ENCODE measurements around the gene PCSK4.

PCSK4 gene

DNA sequence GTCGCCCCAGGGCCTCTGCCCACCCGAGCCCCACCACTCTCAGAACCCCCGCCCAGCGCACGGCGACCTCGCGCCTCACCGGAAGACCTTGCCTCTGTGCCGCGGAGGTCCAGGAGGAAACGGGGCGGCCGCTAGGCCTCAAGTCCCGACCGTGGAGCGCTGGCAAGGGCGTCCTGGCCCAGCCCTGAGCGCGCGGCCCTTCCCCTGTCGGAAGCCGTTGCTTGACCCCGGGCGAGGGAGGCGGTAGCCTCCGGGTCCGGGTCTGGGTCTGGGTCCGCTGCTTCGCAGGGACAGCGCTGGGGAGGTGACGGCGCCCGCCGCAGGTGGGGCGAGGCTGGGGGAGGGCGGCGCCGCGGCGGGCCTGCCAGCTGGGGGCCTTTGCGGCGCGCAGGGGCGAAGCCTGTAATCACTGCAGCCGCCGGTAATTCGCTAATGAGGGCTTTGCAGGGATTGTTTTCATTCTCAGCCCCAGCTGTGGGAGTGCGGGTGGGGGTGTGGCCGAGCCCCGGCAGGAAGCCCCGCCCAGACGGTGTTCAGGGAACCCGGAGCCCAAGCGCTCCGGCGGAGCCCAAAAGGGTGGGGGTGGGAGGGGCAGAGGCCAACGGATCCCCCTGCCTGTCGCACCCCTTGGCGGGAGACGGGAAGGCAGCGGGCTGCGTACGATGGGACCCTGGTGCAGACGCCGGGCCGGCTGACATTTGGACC is 19.7 kb downstream of the PCSK4 start (continued):
- no peak; the same call in 1 of the 2 replicates for TF ChIP-seq BCL11B (tag by site-specific recombination; IDR thresholded peaks at IDR 0.05; ENCODE audit: low read depth)
- TF ChIP-seq, protein P1, sequence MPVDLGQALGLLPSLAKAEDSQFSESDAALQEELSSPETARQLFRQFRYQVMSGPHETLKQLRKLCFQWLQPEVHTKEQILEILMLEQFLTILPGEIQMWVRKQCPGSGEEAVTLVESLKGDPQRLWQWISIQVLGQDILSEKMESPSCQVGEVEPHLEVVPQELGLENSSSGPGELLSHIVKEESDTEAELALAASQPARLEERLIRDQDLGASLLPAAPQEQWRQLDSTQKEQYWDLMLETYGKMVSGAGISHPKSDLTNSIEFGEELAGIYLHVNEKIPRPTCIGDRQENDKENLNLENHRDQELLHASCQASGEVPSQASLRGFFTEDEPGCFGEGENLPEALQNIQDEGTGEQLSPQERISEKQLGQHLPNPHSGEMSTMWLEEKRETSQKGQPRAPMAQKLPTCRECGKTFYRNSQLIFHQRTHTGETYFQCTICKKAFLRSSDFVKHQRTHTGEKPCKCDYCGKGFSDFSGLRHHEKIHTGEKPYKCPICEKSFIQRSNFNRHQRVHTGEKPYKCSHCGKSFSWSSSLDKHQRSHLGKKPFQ (tag by site-specific recombination; IDR thresholded peaks at IDR 0.05) = no peak
- no peak for TF ChIP-seq ZNF549 (tag by site-specific recombination; IDR thresholded peaks at IDR 0.05)
- TF ChIP-seq, protein P2, sequence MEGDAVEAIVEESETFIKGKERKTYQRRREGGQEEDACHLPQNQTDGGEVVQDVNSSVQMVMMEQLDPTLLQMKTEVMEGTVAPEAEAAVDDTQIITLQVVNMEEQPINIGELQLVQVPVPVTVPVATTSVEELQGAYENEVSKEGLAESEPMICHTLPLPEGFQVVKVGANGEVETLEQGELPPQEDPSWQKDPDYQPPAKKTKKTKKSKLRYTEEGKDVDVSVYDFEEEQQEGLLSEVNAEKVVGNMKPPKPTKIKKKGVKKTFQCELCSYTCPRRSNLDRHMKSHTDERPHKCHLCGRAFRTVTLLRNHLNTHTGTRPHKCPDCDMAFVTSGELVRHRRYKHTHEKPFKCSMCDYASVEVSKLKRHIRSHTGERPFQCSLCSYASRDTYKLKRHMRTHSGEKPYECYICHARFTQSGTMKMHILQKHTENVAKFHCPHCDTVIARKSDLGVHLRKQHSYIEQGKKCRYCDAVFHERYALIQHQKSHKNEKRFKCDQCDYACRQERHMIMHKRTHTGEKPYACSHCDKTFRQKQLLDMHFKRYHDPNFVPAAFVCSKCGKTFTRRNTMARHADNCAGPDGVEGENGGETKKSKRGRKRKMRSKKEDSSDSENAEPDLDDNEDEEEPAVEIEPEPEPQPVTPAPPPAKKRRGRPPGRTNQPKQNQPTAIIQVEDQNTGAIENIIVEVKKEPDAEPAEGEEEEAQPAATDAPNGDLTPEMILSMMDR (tag by site-specific recombination; IDR thresholded peaks at IDR 0.05) = no peak
- TF ChIP-seq GLI2 (tag by site-specific recombination; IDR thresholded peaks at IDR 0.05; ENCODE audit: borderline replicate concordance, low read depth) = no peak; the same call in 1 of the 2 replicates
- TF ChIP-seq ZNF133 (tag by site-specific recombination; IDR thresholded peaks at IDR 0.05) = no peak
- TF ChIP-seq, protein P3, sequence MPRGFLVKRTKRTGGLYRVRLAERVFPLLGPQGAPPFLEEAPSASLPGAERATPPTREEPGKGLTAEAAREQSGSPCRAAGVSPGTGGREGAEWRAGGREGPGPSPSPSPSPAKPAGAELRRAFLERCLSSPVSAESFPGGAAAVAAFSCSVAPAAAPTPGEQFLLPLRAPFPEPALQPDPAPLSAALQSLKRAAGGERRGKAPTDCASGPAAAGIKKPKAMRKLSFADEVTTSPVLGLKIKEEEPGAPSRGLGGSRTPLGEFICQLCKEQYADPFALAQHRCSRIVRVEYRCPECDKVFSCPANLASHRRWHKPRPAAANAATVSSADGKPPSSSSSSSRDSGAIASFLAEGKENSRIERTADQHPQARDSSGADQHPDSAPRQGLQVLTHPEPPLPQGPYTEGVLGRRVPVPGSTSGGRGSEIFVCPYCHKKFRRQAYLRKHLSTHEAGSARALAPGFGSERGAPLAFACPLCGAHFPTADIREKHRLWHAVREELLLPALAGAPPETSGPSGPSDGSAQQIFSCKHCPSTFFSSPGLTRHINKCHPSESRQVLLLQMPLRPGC (tag by site-specific recombination; IDR thresholded peaks at IDR 0.05) = 0 out of 2 replicates have a peak, but pooled peaks have one; percentile 11
- TF ChIP-seq ZNF571 (tag by site-specific recombination; IDR thresholded peaks at IDR 0.05) = no peak
- no peak for TF ChIP-seq ZNF132 (tag by site-specific recombination; IDR thresholded peaks at IDR 0.05; ENCODE audit: borderline replicate concordance)
- peak; percentile 34; the same call in 1 of the 2 replicates for TF ChIP-seq ZNF600 (tag by site-specific recombination; IDR thresholded peaks at IDR 0.05)
- TF ChIP-seq ZNF248 (tag by site-specific recombination; IDR thresholded peaks at IDR 0.05) = no peak
- TF ChIP-seq ZNF416 (tag by site-specific recombination; IDR thresholded peaks at IDR 0.05) = no peak
- peak; percentile 91 for TF ChIP-seq ZBTB7A (tag by site-specific recombination; IDR thresholded peaks at IDR 0.05; ENCODE audit: low read depth)
- TF ChIP-seq, protein P4, sequence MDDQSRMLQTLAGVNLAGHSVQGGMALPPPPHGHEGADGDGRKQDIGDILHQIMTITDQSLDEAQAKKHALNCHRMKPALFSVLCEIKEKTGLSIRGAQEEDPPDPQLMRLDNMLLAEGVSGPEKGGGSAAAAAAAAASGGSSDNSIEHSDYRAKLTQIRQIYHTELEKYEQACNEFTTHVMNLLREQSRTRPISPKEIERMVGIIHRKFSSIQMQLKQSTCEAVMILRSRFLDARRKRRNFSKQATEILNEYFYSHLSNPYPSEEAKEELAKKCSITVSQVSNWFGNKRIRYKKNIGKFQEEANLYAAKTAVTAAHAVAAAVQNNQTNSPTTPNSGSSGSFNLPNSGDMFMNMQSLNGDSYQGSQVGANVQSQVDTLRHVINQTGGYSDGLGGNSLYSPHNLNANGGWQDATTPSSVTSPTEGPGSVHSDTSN (CRISPR knock-in tag; IDR thresholded peaks at IDR 0.05) = 0 out of 2 replicates have a peak, but pooled peaks have one; percentile 50
- TF ChIP-seq KLF16 (tag by site-specific recombination; IDR thresholded peaks at IDR 0.05) = no peak; the same call in none of the 2 replicates
- no peak for TF ChIP-seq ZNF792 (tag by site-specific recombination; IDR thresholded peaks at IDR 0.05)
- TF ChIP-seq ZNF629 (tag by site-specific recombination; IDR thresholded peaks at IDR 0.05) = peak; percentile 50; the same call in 1 of the 2 replicates
- no peak for TF ChIP-seq ZNF610 (tag by site-specific recombination; IDR thresholded peaks at IDR 0.05; ENCODE audit: borderline replicate concordance)
- TF ChIP-seq, protein P5, sequence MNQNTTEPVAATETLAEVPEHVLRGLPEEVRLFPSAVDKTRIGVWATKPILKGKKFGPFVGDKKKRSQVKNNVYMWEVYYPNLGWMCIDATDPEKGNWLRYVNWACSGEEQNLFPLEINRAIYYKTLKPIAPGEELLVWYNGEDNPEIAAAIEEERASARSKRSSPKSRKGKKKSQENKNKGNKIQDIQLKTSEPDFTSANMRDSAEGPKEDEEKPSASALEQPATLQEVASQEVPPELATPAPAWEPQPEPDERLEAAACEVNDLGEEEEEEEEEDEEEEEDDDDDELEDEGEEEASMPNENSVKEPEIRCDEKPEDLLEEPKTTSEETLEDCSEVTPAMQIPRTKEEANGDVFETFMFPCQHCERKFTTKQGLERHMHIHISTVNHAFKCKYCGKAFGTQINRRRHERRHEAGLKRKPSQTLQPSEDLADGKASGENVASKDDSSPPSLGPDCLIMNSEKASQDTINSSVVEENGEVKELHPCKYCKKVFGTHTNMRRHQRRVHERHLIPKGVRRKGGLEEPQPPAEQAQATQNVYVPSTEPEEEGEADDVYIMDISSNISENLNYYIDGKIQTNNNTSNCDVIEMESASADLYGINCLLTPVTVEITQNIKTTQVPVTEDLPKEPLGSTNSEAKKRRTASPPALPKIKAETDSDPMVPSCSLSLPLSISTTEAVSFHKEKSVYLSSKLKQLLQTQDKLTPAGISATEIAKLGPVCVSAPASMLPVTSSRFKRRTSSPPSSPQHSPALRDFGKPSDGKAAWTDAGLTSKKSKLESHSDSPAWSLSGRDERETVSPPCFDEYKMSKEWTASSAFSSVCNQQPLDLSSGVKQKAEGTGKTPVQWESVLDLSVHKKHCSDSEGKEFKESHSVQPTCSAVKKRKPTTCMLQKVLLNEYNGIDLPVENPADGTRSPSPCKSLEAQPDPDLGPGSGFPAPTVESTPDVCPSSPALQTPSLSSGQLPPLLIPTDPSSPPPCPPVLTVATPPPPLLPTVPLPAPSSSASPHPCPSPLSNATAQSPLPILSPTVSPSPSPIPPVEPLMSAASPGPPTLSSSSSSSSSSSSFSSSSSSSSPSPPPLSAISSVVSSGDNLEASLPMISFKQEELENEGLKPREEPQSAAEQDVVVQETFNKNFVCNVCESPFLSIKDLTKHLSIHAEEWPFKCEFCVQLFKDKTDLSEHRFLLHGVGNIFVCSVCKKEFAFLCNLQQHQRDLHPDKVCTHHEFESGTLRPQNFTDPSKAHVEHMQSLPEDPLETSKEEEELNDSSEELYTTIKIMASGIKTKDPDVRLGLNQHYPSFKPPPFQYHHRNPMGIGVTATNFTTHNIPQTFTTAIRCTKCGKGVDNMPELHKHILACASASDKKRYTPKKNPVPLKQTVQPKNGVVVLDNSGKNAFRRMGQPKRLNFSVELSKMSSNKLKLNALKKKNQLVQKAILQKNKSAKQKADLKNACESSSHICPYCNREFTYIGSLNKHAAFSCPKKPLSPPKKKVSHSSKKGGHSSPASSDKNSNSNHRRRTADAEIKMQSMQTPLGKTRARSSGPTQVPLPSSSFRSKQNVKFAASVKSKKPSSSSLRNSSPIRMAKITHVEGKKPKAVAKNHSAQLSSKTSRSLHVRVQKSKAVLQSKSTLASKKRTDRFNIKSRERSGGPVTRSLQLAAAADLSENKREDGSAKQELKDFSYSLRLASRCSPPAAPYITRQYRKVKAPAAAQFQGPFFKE (tag by site-specific recombination; IDR thresholded peaks at IDR 0.05; ENCODE audit: borderline replicate concordance) = no peak
- TF ChIP-seq ZNF621 (tag by site-specific recombination; IDR thresholded peaks at IDR 0.05) = no peak
- no peak for TF ChIP-seq ZNF157 (tag by site-specific recombination; IDR thresholded peaks at IDR 0.05)
- TF ChIP-seq, protein P6, sequence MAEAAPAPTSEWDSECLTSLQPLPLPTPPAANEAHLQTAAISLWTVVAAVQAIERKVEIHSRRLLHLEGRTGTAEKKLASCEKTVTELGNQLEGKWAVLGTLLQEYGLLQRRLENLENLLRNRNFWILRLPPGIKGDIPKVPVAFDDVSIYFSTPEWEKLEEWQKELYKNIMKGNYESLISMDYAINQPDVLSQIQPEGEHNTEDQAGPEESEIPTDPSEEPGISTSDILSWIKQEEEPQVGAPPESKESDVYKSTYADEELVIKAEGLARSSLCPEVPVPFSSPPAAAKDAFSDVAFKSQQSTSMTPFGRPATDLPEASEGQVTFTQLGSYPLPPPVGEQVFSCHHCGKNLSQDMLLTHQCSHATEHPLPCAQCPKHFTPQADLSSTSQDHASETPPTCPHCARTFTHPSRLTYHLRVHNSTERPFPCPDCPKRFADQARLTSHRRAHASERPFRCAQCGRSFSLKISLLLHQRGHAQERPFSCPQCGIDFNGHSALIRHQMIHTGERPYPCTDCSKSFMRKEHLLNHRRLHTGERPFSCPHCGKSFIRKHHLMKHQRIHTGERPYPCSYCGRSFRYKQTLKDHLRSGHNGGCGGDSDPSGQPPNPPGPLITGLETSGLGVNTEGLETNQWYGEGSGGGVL (tag by site-specific recombination; IDR thresholded peaks at IDR 0.05) = peak; percentile 36; the same call in 1 of the 2 replicates
- no peak for TF ChIP-seq ZNF843 (tag by site-specific recombination; IDR thresholded peaks at IDR 0.05)
- TF ChIP-seq MEIS1 (CRISPR knock-in tag; IDR thresholded peaks at IDR 0.05; ENCODE audit: borderline replicate concordance) = no peak
- TF ChIP-seq SP2 (tag by site-specific recombination; IDR thresholded peaks at IDR 0.05) = peak; percentile 66
- 0 out of 2 replicates have a peak, but pooled peaks have one; percentile 46 for TF ChIP-seq ZNF423 (tag by site-specific recombination; IDR thresholded peaks at IDR 0.05)

Measured in HEK293 (cell line).